ENCODE data around the gene PDIA4.

DNA sequence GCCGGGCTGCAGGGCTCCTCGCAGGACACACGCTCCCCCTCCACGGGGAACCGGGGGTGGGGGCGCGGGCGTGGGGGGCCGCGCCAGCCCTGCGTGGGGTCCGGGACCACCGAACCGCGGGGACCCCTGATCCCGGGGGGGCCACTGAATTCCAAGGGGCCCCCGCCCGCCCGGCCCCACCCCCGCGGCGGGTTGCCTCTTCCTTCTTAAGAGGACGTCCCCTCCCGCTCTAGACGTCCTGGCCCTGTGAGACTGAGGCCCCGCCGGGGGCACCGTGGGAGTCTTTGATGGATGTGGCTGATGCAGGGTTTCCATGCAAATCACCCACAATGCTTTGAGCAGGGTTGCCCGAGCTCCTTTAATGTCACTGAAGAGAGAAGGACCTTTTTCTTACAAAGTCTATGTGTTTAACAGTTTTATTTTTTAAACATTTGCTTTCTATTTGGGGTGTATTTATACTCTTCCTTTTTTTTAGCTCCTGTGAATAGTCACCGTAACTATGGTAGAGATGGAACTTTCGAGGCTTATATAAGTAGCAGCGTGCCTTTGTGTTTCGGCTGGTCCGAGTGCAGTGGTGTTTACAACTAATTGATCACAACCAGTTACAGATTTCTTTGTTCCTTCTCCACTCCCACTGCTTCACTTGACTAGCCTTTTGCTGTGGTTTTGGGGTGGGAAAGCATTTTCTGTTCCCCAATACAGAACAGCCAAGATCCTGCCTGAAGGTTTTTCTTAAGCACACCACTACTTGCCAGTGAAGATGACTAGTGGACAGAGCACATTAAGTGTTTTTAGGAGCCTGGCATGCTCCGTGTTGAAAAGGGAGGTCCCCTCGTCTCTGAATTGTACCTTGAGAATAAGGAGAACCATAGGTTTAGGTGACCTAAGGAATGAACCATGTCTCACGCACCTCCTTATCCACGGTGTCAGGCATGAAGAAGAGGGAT, 44.8 kb downstream of the PDIA4 start:
- TF ChIP-seq SUZ12 (IDR thresholded peaks at IDR 0.05; ENCODE audit: extremely low read depth, insufficient read depth, insufficient read length), result no peak
- no peak for TF ChIP-seq ZNF274 (IDR thresholded peaks at IDR 0.05; ENCODE audit: low read depth, low read length)
- TF ChIP-seq YY1 (IDR thresholded peaks at IDR 0.05; ENCODE audit: insufficient read depth, insufficient read length), result no peak

Data from NT2/D1 (cell line).